Measurements from ENCODE around the gene ADAT1. TPM values are rescaled to one million over a fixed set of nuclear protein-coding genes. Genes with fewer than 3 reads are reported as not detected.

Gene ADAT1
- total RNA-seq, 2 donors from 2014 or later = 20.4 to 23.7 TPM

DNA sequence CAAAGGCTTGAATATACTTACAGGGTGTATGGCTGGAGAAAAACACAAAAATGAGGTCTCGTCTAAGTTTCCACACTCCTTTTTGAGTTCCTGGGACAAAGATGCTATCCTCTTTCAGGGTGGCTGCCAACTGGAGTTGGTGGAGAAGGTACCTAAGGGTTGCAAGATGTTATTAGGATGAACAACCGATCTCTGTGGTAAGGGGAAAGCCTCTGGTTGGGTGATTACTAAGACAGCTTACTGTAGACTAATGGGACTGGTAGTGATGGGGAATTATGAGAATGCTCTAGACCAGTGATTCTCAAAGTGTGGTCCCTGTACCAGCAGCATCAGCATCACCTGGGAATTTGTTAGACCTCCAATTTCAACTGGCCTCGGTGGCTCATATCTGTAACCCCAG, 6.0 kb downstream of the ADAT1 start:
- no peaks in the 10 kb centered on the region for H3K27me3 ChIP-seq
- H3K36me3 ChIP-seq = peaks cover 43% of the 10 kb centered on the region
- H3K4me3 ChIP-seq = no peak overlapping the region
- no peak for DNase-seq (ENCODE audit: low spot score)
- peaks cover 0 to 18% of the 10 kb centered on the region in 2 donors for H3K4me1 ChIP-seq
- no peak overlapping the region for H3K27ac ChIP-seq
- no peaks in the 10 kb centered on the region for H3K9me3 ChIP-seq
- TF ChIP-seq, protein P1, sequence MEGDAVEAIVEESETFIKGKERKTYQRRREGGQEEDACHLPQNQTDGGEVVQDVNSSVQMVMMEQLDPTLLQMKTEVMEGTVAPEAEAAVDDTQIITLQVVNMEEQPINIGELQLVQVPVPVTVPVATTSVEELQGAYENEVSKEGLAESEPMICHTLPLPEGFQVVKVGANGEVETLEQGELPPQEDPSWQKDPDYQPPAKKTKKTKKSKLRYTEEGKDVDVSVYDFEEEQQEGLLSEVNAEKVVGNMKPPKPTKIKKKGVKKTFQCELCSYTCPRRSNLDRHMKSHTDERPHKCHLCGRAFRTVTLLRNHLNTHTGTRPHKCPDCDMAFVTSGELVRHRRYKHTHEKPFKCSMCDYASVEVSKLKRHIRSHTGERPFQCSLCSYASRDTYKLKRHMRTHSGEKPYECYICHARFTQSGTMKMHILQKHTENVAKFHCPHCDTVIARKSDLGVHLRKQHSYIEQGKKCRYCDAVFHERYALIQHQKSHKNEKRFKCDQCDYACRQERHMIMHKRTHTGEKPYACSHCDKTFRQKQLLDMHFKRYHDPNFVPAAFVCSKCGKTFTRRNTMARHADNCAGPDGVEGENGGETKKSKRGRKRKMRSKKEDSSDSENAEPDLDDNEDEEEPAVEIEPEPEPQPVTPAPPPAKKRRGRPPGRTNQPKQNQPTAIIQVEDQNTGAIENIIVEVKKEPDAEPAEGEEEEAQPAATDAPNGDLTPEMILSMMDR (IDR thresholded peaks at IDR 0.05) = no peak

DNA sequence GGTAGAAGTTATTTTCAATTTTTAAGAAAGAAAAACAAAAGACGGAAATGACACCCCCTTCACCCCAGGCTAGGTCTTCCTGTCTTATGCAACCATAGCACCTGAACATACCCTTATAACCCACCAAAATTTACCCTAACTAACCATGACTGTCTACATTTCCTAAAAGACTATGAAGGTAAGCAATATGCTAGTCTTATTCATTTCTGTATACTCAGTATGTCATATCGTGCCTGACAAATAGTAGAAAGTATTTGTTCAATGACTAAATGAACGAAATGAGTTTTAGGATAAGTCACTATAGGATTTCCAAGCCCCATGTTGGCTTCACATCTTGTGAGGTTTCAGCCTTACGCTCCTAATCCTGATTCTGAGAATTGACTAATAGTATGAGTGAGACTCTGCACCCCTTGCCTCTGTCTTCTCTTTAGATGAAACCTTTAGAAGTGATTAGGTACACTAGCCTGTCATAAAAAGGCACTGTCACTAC, 6.5 kb downstream of the ADAT1 start:
- TF ChIP-seq, protein P1 (IDR thresholded peaks at IDR 0.05) = no peak
- no peak for DNase-seq (ENCODE audit: low spot score)
- H3K4me3 ChIP-seq = no peak overlapping the region
- no peaks in the 10 kb centered on the region for H3K9me3 ChIP-seq
- peaks cover 0 to 13% of the 10 kb centered on the region in 2 donors for H3K4me1 ChIP-seq
- H3K27ac ChIP-seq = no peak overlapping the region
- H3K36me3 ChIP-seq = peaks cover 49% of the 10 kb centered on the region
- no peaks in the 10 kb centered on the region for H3K27me3 ChIP-seq

DNA sequence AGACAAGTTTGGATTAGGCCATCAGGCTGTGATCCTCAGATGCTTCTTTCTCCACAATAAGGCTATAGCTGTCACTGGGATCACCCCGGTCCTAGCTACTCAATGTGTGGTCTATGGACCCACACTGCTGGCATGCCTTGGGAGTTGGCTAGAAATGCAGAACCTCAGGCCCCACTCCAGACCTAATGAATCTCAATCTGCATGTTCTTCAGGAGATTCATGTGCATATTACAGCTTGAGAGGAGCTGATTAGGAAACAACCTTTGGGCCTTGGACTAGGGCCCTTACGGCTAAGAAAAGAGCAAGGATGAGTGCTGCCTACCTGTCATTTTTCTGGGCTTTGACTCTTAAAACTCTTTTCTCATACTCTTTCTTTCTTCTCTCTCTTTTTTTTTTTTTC, 7.5 kb downstream of the ADAT1 start:
- TF ChIP-seq, protein P1 (IDR thresholded peaks at IDR 0.05) = no peak
- Histone ChIP-seq H3K36me3 (peaks cover 58% of the 10 kb centered on the region), H3K9me3 (no peaks in the 10 kb centered on the region), H3K27me3 (no peaks in the 10 kb centered on the region), H3K4me1 (peaks cover 0 to 3% of the 10 kb centered on the region in 2 donors), H3K4me3 (no peak overlapping the region), H3K27ac (no peak overlapping the region)
- no peak for DNase-seq (ENCODE audit: low spot score)

DNA sequence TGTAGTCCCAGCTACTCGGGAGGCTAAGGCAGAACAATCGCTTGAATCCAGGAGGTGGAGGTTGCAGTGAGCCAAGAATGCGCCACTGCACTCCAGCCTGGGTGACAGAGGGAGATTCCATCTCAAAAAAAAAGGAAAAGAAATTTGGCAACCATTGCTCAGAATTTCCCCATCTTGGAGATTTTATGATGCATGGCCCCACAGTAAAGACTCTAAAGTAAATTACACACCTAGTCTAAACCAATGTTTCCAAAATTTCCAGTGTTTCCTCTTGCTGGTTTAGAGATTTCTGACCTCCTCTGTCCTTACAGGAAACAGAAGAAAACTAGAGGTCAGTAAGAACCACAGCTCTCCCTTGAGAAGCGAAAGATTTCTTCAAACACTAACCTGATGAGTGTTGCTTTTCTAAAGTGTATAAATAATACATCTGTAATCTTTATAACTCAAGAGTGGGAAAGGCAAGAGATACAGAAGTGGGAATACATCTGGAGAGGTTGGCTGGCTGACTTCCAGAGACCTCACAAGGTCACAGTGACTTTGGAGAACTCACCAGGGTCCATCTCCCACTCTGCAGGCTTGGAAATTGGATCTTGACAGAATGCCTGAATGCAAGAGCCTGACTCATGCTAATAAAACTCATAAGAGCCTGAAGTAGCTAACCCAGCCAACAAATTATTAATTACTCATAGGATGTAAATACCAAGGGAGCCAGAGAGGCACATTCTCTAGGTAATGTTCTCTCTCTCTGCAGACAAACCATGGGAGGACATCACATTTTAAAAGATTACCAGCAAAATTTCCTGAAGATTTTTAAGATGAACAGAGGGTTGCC, 8.8 kb downstream of the ADAT1 start:
- Histone ChIP-seq H3K27ac (no peak overlapping the region), H3K4me3 (no peak overlapping the region), H3K36me3 (peaks cover 60% of the 10 kb centered on the region), H3K9me3 (no peaks in the 10 kb centered on the region), H3K27me3 (no peaks in the 10 kb centered on the region), H3K4me1 (no peaks in the 10 kb centered on the region)
- no peak for DNase-seq (ENCODE audit: low spot score)
- TF ChIP-seq, protein P1 (IDR thresholded peaks at IDR 0.05) = no peak

DNA sequence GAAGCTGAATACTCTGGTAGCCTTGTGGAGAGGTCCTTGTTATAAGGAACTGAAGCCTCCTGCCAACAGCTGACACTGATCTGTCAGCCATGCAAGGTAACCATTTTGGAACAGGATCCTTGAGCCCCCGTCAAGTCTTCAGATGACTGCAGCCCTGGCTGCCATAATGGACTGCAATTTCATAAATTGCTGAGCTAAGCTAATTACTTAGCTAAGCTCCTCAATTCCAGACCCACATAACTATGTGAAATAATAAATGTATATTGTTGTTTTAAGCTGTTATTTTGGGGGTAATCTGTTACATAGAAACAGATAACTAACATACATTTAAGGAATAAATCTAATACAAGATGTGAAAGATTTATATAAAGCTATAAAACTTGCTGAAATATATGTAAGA, 16.6 kb downstream of the ADAT1 start:
- Histone ChIP-seq H3K4me3 (no peak overlapping the region), H3K27ac (no peak overlapping the region), H3K4me1 (no peaks in the 10 kb centered on the region), H3K36me3 (peaks cover 71% of the 10 kb centered on the region), H3K9me3 (no peaks in the 10 kb centered on the region), H3K27me3 (no peaks in the 10 kb centered on the region)
- DNase-seq (ENCODE audit: low spot score) = no peak
- TF ChIP-seq, protein P1 (IDR thresholded peaks at IDR 0.05) = no peak

Data from right atrium auricular region (tissue), 2 donors.